NCI-H1092 (cell line): ENCODE results near the gene CTF1.

Source experiments
- DNase-seq: peaks from one replicate; lab custom pipeline; 2025; lab: John Stamatoyannopoulos, UW

CTF1 gene

DNA sequence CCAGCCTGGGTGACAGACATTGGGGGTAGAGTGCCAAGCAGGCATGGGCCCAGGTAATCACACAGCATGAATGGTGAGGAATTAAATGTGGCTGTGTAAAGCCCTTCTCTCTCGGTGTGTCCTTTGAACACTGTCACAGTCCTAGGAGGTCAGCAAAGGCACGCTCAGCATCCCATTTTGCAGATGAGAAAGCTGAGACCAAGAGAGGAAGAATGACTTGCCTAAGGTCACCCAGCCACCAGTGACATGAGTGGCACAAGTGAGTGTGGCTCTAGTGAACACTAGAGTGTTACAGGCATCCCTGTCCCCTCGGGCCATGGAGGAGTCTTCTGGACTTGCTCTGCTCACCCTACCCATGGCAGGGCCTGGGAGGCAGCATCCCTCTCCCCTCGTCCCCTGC is 10.7 kb downstream of the CTF1 start:
- no peak for DNase-seq

DNA sequence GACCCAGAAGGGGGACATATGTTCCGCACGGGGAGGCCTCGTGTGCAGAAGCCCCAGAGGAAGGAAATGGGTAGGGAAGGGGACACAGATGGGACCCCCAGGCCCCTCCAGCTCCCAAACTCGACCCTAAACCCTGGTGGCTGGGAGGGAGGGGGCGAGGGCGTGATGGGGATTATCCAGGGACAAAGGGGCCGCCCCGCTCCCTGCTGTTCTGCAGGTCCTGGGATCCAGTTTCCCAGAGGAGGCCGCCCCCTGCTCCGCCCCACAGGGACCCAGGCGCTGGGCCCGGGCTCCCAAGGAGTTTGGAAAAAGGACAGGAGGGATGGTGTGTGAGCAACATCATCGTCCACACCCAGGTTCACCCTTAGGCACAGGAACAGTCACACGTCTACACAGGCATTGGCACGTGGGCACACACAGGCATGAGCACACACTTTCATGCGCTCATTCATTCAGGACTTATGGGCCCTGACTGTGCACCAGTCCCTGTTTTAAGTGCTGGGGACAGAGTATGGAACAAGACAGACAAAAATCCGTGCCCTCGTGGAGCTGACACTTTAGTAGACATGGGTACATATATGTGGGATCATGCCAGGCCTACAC is 14.1 kb downstream of the CTF1 start:
- DNase-seq, result no peak

GRCh38 chr16:30912794-30913412 is 16.5 kb downstream of the CTF1 start:
- DNase-seq, result no peak

GRCh38 chr16:30914830-30915229 is 18.4 kb downstream of the CTF1 start:
- no peak for DNase-seq

DNA sequence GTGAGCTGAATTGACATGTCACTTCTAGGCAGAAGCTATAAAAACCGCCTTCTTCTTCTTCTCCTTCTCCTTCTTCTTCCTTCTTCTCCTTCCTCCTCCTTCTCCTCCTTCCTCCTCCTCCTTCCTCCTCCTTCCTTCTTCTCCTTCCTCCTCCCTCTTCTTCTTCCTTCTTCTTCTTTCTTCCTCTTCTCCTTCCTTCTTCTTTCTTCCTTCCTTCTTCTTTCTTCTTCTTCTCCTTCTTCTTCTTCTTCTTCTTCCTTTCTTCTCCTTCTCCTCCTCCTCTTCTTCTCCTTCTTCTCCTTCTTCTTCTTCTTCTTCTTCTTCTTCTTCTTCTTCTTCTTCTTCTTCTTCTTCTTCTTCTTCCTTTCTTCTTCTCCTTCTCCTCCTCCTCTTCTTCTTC is 22.2 kb downstream of the CTF1 start:
- no peak for DNase-seq

DNA sequence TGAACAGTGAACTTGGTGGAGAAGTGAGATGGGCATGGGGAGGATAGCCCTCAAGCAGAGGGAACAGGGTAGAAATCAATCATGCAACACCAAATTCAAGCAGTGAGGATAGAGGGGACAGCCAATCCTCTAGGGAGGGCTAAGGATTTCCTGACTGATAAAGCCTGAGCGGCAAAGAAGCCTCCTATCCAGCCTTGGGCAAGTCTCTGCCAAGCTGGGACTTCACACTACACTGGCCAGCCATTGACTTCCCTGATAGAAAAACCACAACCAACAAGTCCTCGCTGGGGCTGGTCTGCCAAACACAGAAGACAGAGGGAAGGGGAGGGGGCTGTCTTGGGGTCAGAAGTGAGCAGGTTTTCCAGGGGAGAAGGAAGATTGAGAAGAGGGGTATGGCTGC is 24.5 kb downstream of the CTF1 start:
- no peak for DNase-seq

DNA sequence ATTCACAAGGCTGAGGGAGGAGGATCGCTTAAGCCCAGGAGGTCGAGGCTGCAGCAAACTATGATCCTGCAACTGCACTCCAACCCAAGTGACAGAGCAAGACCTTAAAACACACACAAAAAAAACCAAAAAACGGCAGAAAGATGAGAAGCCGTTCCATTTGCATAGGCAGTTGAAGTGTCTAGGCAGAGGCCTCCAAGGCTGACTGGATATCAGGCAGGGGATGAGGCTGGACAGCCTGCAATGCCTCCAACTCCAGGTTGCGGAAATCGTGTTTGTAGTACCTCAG is 25.0 kb downstream of the CTF1 start:
- DNase-seq, result no peak

DNA sequence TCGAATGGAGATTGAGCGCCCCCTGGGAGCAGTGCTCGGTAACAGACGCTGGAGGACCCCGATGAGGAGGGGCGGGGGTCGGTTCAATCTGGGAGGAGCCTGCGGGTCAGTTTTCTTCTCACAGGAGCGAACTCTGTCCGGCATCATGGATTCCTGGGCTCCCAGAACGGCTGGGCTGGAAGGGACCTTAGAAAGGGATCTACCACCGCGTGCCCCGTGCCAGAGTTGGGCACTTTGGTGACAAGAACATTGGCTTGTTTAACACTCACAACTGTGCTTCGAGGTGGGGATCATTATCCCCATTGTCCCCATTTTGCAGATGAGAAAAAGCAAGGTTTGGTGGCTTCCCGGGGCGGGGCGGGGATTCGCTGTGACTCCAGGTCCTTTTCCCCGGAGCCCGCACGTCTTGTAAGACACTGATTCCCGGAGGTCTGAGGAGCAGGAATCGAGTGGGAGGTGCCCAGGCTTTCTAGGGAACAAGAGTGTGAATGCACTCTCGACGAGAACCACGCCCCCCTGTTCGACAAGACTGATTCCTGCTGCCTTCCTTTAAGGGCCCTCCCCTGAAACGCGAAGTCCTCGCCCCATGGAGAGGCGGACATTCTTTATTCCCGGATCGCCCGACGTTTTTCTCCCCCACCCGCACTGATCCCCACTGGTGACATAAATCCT is 25.5 kb downstream of the CTF1 start:
- peak; percentile 90 for DNase-seq

DNA sequence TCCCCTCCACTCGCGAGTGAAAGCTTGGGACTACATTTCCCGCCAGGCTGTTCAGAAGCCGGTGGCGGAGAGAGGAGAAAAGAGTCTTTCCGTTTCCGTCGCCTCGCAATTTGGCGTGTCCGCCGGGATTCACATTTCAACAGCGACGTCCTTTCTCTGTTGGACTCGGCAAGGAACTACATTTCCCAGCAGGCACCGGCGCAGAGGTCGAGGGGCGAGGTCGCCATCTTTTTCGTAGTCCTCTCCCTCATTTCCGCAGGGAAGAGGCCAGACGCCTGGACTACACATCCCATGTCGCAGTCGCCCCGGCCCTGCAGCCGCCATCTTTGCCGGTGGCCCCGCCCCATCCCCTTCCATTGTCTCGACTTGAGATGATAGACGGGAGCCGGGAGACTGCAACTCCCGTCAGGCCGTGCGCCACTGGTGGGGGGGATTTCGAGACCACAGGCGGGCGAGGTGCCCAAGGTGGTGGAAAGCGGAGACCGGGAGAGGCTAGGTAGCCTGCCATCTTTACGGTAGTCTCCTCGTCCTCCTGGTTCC is 26.1 kb downstream of the CTF1 start:
- DNase-seq, result peak; percentile 99

DNA sequence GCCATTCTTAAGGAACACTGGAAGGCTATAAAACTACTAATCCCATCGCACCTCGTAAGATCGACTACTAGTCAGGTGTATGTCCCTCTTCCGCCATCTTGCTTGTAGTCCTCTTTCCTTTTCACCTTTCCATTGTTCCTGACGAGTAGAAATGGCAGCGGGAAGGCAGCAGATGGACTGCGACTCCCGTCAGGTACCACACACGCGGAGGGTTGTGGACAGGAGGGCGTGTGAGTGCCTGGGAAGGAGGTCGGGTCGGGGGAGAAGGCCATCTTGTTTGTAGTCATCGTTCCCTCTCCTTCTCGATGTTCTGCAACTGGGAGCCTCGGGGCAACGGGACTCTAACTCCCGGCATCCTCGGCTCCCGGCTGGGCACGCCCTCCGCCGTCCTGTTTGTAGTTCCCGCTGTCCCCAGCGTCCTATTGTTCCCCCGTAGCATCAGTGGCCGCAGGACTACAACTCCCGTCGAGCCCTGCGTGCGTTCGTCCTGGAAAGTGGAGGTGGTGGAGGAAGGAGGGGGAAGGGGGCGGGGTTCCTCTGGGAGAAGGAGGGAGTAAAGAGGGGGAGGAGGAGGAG is 26.6 kb downstream of the CTF1 start:
- peak; percentile 99 for DNase-seq

- DNase-seq, result no peak
Observed at GRCh38 chr16:30923554-30924075, 27.2 kb downstream of the CTF1 start, which contains the start of gene FBXL19. Gene FBXL19, plus strand, starts transcription at chr16:30923572. Its CDS starts 2,183 bp downstream, at chr16:30925755.

DNA sequence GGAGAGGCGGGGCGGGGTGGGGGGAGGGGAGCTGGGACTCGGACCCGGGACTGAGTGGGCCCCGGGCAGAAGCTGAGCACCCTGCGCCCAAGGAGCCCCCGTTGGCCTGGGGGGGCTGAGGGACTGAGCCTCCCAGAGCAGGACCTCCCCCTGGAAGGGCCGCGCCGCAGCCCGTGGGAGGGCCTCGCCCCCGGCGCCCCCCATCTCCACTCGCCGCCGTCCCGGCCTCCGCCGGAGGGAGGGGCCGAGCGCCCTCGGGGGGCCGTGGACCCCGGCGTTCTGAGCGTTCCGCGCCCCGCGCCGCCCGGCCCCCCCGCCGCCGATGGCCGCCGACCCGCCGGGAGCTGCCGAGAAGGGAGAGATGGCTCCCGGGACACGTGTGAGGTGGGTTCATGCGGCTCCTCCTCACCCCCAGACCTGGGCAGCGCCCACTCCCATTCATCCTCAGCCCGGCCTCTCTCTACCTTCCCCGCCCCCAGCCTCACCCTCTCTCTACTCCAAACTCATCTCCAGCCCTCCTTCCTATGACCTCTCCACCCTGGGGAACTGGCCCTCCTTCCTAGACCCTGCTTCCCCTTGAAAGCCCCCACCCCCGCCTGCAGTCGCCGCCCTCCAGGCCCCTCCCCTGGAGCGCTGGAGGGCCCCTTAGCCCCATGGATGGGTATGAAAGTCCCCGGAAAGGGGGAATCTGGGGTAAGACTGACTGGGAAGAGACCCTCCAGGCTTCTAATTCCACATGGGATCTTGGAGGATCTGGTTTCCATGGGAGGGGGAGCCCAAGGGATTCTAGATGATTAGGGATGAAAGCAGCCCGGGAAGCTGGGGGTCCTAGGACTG is 27.9 kb downstream of the CTF1 start:
- DNase-seq, result no peak

- DNase-seq, result no peak
Observed at GRCh38 chr16:30924913-30925631, 28.7 kb downstream of the CTF1 start.

DNA sequence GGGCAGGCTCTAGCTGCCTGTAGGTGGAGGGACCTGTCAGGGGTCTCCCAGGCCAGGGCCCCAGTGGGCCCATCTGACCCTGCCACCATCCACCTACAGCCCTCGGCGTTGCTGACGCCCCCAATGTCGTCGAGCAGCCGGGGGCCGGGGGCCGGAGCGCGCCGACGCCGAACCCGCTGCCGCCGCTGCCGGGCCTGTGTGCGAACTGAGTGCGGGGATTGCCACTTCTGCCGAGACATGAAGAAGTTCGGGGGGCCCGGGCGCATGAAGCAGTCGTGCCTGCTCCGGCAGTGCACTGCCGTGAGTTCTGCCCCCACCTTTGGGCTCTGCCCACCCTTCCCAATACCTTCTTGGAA is 29.2 kb downstream of the CTF1 start:
- no peak for DNase-seq

DNA sequence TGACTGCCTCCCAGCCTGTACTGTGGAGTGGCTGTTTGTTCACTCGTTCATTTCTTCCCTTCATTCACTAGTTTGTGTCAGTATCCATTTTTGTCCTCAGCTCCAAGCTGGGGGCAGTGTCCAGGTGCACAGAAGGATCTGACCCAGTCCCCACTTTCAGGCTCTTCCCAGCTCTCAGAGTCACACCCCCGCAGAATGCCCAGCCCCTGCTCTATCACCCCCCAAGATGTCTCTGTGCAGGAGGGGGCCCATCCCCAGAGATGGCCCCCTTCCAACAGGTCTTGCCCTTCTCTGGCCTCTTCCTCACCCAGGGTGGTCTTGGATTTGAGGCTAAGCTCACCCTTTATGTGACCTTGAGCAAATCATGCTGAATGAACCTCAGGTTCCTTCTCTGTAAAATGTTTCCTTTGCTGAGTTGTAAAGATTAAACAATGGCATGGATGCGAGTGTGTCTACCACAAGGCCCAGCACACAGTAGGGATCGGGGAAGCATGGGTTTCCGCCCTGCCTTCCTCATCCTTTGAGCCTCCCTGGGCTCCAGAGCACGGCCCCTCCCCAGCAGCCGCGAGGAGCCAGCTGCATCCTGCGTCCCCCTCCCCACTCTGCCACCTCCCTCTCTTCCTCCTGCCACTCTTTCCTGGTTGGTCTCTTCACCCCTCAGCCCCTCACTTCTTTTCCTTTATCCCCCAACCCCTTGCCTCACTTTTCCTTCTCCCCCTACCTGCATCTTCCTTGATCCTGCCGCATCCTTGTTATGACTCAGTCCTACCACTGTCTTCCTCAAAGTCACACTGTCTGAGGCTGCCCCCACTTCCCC is 29.8 kb downstream of the CTF1 start:
- no peak for DNase-seq

- no peak for DNase-seq
Observed at GRCh38 chr16:30926937-30927788, 30.7 kb downstream of the CTF1 start.

DNA sequence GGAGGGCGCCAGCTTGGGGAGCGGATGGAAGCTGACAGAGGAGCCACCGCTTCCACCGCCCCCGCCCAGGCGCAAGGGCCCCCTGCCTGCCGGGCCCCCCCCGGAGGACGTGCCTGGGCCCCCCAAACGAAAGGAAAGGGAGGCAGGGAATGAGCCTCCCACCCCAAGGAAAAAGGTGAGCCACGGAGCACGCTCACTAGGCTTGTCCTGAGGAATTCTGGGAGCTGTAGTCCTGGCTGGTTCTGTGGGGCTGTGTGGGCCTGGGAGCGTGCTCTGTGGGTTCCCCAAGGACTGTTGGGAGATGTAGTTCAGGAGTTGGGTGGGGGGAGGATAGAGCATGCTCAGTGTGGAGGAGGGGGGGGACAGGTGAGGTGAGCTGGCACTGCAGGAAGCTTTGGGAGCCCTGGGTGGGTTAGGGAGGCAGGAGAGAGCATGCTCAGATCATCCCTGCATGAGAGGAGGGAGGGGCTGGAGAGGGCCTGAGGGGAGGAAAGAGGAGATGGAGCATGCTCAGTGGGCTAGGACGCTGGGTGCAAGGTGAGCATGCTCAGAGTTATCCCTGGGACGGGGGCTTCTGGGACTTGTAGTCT is 31.5 kb downstream of the CTF1 start:
- DNase-seq, result peak; percentile 68

GRCh38 chr16:30928390-30928789 is 32.0 kb downstream of the CTF1 start:
- no peak for DNase-seq

DNA sequence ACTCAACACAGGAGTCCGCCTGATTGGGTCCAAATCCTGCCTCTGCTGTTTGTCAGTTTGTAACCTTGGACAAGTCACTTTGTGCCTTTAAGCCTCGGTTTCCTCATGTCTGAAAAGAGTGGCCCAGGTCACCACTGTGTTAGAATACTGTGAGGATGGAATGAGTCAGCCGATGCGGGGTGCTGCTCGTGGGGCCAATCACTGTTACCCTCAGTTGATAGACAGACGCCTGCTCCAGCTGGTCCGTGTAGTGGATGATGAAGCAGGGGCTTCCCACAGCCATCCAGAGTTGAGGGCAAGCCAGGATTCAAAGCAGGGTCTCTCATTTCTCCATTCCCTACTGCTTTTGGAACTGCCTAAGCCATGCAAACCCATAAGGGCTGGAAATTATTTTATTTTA is 32.8 kb downstream of the CTF1 start:
- DNase-seq, result no peak
